H1 (cell line): Measurements from ENCODE around the gene EGFLAM. TPM values are rescaled to one million over a fixed set of nuclear protein-coding genes. Genes with fewer than 3 reads are reported as not detected.

Source experiments
- SIN3A ChIP-seq, 2 experiments: IDR thresholded peaks in 1 of 2; conservative IDR thresholded peaks in 1 of 2; 2 replicates each; pipeline ENCODE4 v1.6.1; 2011 to 2012; ENCODE audit warnings: low read length in 2 of 2, improper control_type of control experiment in 1 of 2, low read depth in 1 of 2, mild to moderate bottlenecking in 1 of 2
- YY1 ChIP-seq: IDR thresholded peaks from 2 replicates; pipeline ENCODE4 v1.6.1; 2011; ENCODE audit warnings: low read depth, mild to moderate bottlenecking, low read length
- polyA plus RNA-seq, 7 experiments: library from polyadenylated mRNA; depleted of rRNA in 3 of 7; stranded (reverse) in 5 of 7; unstranded in 2 of 7; fragments of >200 nt in 5 of 7; fragments of 200-250 nt in 2 of 7; gene quantifications; 1 replicate in 5 of 7; 2 replicates in 1 of 7; 4 replicates in 1 of 7; pipeline versions ENCODE4 v1.2.1 to v1.2.3, GENCODE V29; 2011 to 2013; ENCODE audit warnings: missing spikeins in 2 of 7, mixed read lengths in 2 of 7
- total RNA-seq: library from RNA; stranded (reverse); fragmentation: NEBNext Ultra II Directional; extraction: Animal tissue kit (Norgen Biotek cat#: 25700); gene quantifications from 2 replicates; pipeline ENCODE4 v1.2.1, GENCODE V29; 2021

Gene EGFLAM
- total and polyA plus RNA-seq, 2 of the 8 experiments (the other 6 are each of a cell fraction or from before 2014, with no cell fraction given): 0.20 to 0.24 TPM

GRCh38 chr5:38367966-38368365 is 109.6 kb downstream of the EGFLAM start (continued):
- TF ChIP-seq YY1 (no peak), SIN3A (conservative IDR thresholded peaks at IDR 0.05 in 1 of 2, IDR thresholded peaks at IDR 0.05 in 1 of 2; ENCODE audit: low read depth in 1 of 2, low read length in 2 of 2) (no peak)
